DOHH2 (cell line): ENCODE data around the gene SQSTM1.

ENCODE experiments used
- H3F3A ChIP-seq: fragments of 200-600 bp; sonication (generic), shearing (Covaris generic); 2 replicates; pipeline ENCODE4 v1.6.0; 2016; ENCODE audit warnings: antibody characterized with exemption, mild to moderate bottlenecking; ENCODE audit not compliant: control insufficient read depth, insufficient read depth
- H3K27ac ChIP-seq: fragments of 200-600 bp; sonication (generic); 2 replicates; pipeline ENCODE4 v1.5.1; 2014; ENCODE audit warnings: low read depth, mild to moderate bottlenecking, low read length, moderate library complexity
- H3K27me3 ChIP-seq: fragments of 200-600 bp; sonication (generic); 2 replicates; pipeline ENCODE4 v1.6.1; 2014; ENCODE audit warnings: mild to moderate bottlenecking, low read length, mixed read lengths; ENCODE audit not compliant: control insufficient read depth
- H3K36me3 ChIP-seq: fragments of 200-600 bp; sonication (generic); 2 replicates; pipeline ENCODE4 v1.6.1; 2014; ENCODE audit warnings: mild to moderate bottlenecking, low read length, moderate library complexity, mixed read lengths; ENCODE audit not compliant: control insufficient read depth
- H3K4me1 ChIP-seq: fragments of 200-600 bp; sonication (generic); 2 replicates; pipeline ENCODE4 v1.6.1; 2014; ENCODE audit warnings: mild to moderate bottlenecking, low read length, mixed read lengths; ENCODE audit not compliant: control insufficient read depth
- H3K4me2 ChIP-seq: fragments of 200-600 bp; sonication (generic); 2 replicates; pipeline ENCODE4 v1.6.0; 2014; ENCODE audit warnings: mild to moderate bottlenecking, low read length, moderate library complexity
- H3K4me3 ChIP-seq: fragments of 200-600 bp; sonication (generic); 2 replicates; pipeline ENCODE4 v1.5.1; 2014; ENCODE audit warnings: mild to moderate bottlenecking, low read length, mixed read lengths
- H3K79me2 ChIP-seq: fragments of 200-600 bp; sonication (generic); 2 replicates; pipeline ENCODE4 v1.6.1; 2014; ENCODE audit warnings: mild to moderate bottlenecking, low read length, mixed read lengths; ENCODE audit not compliant: control insufficient read depth
- H3K9me2 ChIP-seq: fragments of 200-600 bp; sonication (generic); replicated peaks from 2 replicates; pipeline ENCODE4 v1.6.1; 2014; ENCODE audit warnings: mild to moderate bottlenecking, low read length, mixed read lengths; ENCODE audit not compliant: control insufficient read depth
- H3K9me3 ChIP-seq: fragments of 200-600 bp; sonication (generic); 2 replicates; pipeline ENCODE4 v1.6.1; 2014; ENCODE audit warnings: antibody characterized with exemption, low read length, mixed read lengths; ENCODE audit not compliant: control insufficient read depth, insufficient read depth
- H4K20me1 ChIP-seq: fragments of 200-600 bp; sonication (generic); 2 replicates; pipeline ENCODE4 v1.6.0; 2014; ENCODE audit warnings: low read depth, mild to moderate bottlenecking, antibody characterized with exemption, low read length, moderate library complexity; ENCODE audit not compliant: control insufficient read depth, insufficient read depth
- CTCF ChIP-seq: fragments of 200-600 bp; sonication (generic); IDR thresholded peaks from one replicate; pipeline ENCODE4 v1.5.1; 2014; ENCODE audit warnings: antibody characterized with exemption, mild to moderate bottlenecking, low read depth, low read length; ENCODE audit not compliant: poor library complexity, severe bottlenecking
- EZH2phosphoT487 ChIP-seq: fragments of 200-600 bp; sonication (generic); IDR thresholded peaks from 2 replicates; pipeline ENCODE4 v1.6.1; 2017; ENCODE audit warnings: borderline replicate concordance, mild to moderate bottlenecking, antibody characterized with exemption, low read length, moderate library complexity, mixed read lengths

Gene SQSTM1

GRCh38 chr5:179866241-179867078 is 45.8 kb downstream of the SQSTM1 start:
- Histone ChIP-seq H3K36me3 (peaks cover 72% of the 10 kb centered on the region), H3K27ac (no peak overlapping the region)

GRCh38 chr5:179867079-179867465 is 46.4 kb downstream of the SQSTM1 start:
- TF ChIP-seq CTCF (no peak), EZH2phosphoT487 (no peak)
- Histone ChIP-seq H3K4me3 (no peak overlapping the region), H3K27me3 (no peaks in the 10 kb centered on the region), H3K36me3 (peaks cover 69% of the 10 kb centered on the region), H3K27ac (no peak overlapping the region), H3K9me3 (no peaks in the 10 kb centered on the region), H3K79me2 (no peaks in the 10 kb centered on the region), H3K4me1 (no peaks in the 10 kb centered on the region), H3F3A (no peaks in the 10 kb centered on the region), H3K9me2 (no peaks in the 10 kb centered on the region), H3K4me2 (no peak overlapping the region), H4K20me1 (no peaks in the 10 kb centered on the region)

More at GRCh38 chr5:179866241-179867078, 45.8 kb downstream of the SQSTM1 start:
- Histone ChIP-seq H3K4me1 (no peaks in the 10 kb centered on the region), H3K4me2 (no peak overlapping the region), H3K4me3 (no peak overlapping the region), H3K27me3 (no peaks in the 10 kb centered on the region), H4K20me1 (no peaks in the 10 kb centered on the region), H3F3A (no peaks in the 10 kb centered on the region; the same call in 1 of the 2 replicates), H3K9me2 (no peaks in the 10 kb centered on the region), H3K9me3 (no peaks in the 10 kb centered on the region), H3K79me2 (no peaks in the 10 kb centered on the region)
- TF ChIP-seq EZH2phosphoT487 = no peak
- TF ChIP-seq CTCF = no peak

- H4K20me1 ChIP-seq = no peaks in the 10 kb centered on the region
- H3K4me2 ChIP-seq = no peak overlapping the region
- H3K36me3 ChIP-seq = peaks cover 70% of the 10 kb centered on the region
These were observed 46.8 kb downstream of the SQSTM1 start for GRCh38 chr5:179867476-179867875.

More at GRCh38 chr5:179867476-179867875, 46.8 kb downstream of the SQSTM1 start:
- Histone ChIP-seq H3K4me1 (no peaks in the 10 kb centered on the region), H3F3A (no peaks in the 10 kb centered on the region), H3K27ac (no peak overlapping the region), H3K4me3 (no peak overlapping the region), H3K9me3 (no peaks in the 10 kb centered on the region), H3K27me3 (no peaks in the 10 kb centered on the region), H3K79me2 (no peaks in the 10 kb centered on the region), H3K9me2 (no peaks in the 10 kb centered on the region)
- TF ChIP-seq EZH2phosphoT487 (no peak), CTCF (no peak)
